PFSK-1 (cell line): ENCODE data around the gene MAP3K7.

ENCODE experiments used
- FOXP2 ChIP-seq: optimal IDR thresholded peaks from 2 replicates; pipeline ENCODE3; 2011; ENCODE audit warnings: borderline replicate concordance, control low read depth, inconsistent platforms; ENCODE audit not compliant: insufficient read depth; ENCODE audit errors: extremely low read length, extremely low read depth
- POLR2AphosphoS5 ChIP-seq: IDR thresholded peaks from 2 replicates; pipeline ENCODE4 v1.6.1; 2012; ENCODE audit warnings: low read depth, mild to moderate bottlenecking, control low read depth, low read length, moderate library complexity
- SIN3A ChIP-seq: IDR thresholded peaks from 2 replicates; pipeline ENCODE4 v1.6.1; 2012; ENCODE audit warnings: mild to moderate bottlenecking, low read length, moderate library complexity, borderline replicate concordance; ENCODE audit not compliant: insufficient read depth
- TAF1 ChIP-seq: IDR thresholded peaks from 2 replicates; pipeline ENCODE4 v1.6.1; 2012; ENCODE audit warnings: low read length, control low read depth, borderline replicate concordance; ENCODE audit not compliant: insufficient read depth
- TF ChIP-seq, protein P1 (sequence below), 2 experiments: IDR thresholded peaks; 2 replicates each; pipeline versions ENCODE4 v1.6.1 to v1.8.0; 2011 to 2012; ENCODE audit warnings: low read depth in 2 of 2, low read length in 2 of 2, control low read depth in 1 of 2, inconsistent platforms in 1 of 2, mild to moderate bottlenecking in 1 of 2, moderate library complexity in 1 of 2; ENCODE audit not compliant: insufficient read depth in 1 of 2

DNA sequence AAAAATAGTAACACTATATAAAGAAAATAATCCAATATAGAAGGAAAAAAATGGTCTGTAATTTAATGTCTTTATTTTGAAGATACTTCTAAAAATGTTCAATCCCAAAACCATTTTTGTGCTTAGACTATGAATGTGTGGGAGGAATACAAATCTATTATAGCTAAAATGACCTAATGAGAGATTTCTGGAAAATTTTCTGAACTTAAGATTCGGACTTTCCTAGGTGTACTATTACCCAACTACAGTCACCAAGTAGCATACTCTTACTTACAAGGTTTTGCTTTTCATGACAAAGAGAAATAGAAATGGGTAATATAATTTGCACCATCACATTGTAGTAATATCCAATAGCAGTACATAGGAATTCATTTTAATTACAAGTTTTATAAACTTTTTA lies 29.9 kb downstream of the MAP3K7 start:
- TF ChIP-seq, protein P1, sequence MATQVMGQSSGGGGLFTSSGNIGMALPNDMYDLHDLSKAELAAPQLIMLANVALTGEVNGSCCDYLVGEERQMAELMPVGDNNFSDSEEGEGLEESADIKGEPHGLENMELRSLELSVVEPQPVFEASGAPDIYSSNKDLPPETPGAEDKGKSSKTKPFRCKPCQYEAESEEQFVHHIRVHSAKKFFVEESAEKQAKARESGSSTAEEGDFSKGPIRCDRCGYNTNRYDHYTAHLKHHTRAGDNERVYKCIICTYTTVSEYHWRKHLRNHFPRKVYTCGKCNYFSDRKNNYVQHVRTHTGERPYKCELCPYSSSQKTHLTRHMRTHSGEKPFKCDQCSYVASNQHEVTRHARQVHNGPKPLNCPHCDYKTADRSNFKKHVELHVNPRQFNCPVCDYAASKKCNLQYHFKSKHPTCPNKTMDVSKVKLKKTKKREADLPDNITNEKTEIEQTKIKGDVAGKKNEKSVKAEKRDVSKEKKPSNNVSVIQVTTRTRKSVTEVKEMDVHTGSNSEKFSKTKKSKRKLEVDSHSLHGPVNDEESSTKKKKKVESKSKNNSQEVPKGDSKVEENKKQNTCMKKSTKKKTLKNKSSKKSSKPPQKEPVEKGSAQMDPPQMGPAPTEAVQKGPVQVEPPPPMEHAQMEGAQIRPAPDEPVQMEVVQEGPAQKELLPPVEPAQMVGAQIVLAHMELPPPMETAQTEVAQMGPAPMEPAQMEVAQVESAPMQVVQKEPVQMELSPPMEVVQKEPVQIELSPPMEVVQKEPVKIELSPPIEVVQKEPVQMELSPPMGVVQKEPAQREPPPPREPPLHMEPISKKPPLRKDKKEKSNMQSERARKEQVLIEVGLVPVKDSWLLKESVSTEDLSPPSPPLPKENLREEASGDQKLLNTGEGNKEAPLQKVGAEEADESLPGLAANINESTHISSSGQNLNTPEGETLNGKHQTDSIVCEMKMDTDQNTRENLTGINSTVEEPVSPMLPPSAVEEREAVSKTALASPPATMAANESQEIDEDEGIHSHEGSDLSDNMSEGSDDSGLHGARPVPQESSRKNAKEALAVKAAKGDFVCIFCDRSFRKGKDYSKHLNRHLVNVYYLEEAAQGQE (IDR thresholded peaks at IDR 0.05; ENCODE audit: insufficient read depth in 1 of 2, low read depth in 2 of 2, low read length in 2 of 2) = no peak
- TF ChIP-seq POLR2AphosphoS5 = no peak
- no peak for TF ChIP-seq TAF1
- TF ChIP-seq SIN3A = no peak
- TF ChIP-seq FOXP2 = no peak
